GM18517 (cell line): ENCODE data around the gene CNOT3.

Experiments
- ATAC-seq: cut with Tn5 transposase; IDR thresholded peaks from one replicate; pipeline ENCODE4 v1.9.1; 2021; ENCODE audit warnings: mild to moderate bottlenecking, moderate library complexity; ENCODE audit not compliant: unreplicated experiment

Gene CNOT3

GRCh38 chr19:54147676-54148075 is 10.1 kb downstream of the CNOT3 start:
- ATAC-seq: no peak

GRCh38 chr19:54148158-54148557 is 10.6 kb downstream of the CNOT3 start:
- no peak for ATAC-seq

- ATAC-seq: no peak
Observed at GRCh38 chr19:54149021-54149812, 11.7 kb downstream of the CNOT3 start.

GRCh38 chr19:54151362-54152035 is 13.9 kb downstream of the CNOT3 start:
- no peak for ATAC-seq

GRCh38 chr19:54152267-54152666 is 14.7 kb downstream of the CNOT3 start:
- ATAC-seq: no peak

GRCh38 chr19:54152878-54153524 is 15.4 kb downstream of the CNOT3 start:
- ATAC-seq: no peak

- no peak for ATAC-seq
Observed at GRCh38 chr19:54153731-54154326, 16.3 kb downstream of the CNOT3 start.

- ATAC-seq: no peak
Observed at GRCh38 chr19:54154603-54155345, 17.2 kb downstream of the CNOT3 start.

GRCh38 chr19:54155694-54156093 is 18.1 kb downstream of the CNOT3 start:
- no peak for ATAC-seq

- no peak for ATAC-seq
Observed at GRCh38 chr19:54156490-54156889, 18.9 kb downstream of the CNOT3 start.

GRCh38 chr19:54156953-54157352 is 19.4 kb downstream of the CNOT3 start:
- ATAC-seq: no peak

- ATAC-seq: no peak
Observed at GRCh38 chr19:54158812-54159351, 21.3 kb downstream of the CNOT3 start.

GRCh38 chr19:54159352-54160181 is 22.0 kb downstream of the CNOT3 start, which contains the start of gene LENG1:
Gene LENG1 (minus strand): TSS chr19:54159721. CDS start chr19:54159695, 26 bp downstream.
- ATAC-seq: peak; percentile 91

GRCh38 chr19:54160182-54160811 is 22.7 kb downstream of the CNOT3 start:
- ATAC-seq: peak; percentile 0

- ATAC-seq: no peak
Observed at GRCh38 chr19:54160854-54161253, 23.3 kb downstream of the CNOT3 start.

GRCh38 chr19:54162241-54162805 is 24.8 kb downstream of the CNOT3 start:
- no peak for ATAC-seq

GRCh38 chr19:54162884-54163283 is 25.3 kb downstream of the CNOT3 start:
- ATAC-seq: no peak

GRCh38 chr19:54164369-54165068 is 27.0 kb downstream of the CNOT3 start:
- ATAC-seq: no peak
